WTC11 (cell line): Measurements from ENCODE around the gene RABL3. TPM values are rescaled to one million over a fixed set of nuclear protein-coding genes. Genes with fewer than 3 reads are reported as not detected.

Experiments
- ATAC-seq: fragments of 200-7000 bp; cut with Tn5 transposase; 2 replicates; pipeline ENCODE4 v1.10.0; 2021; ENCODE audit warnings: mild to moderate bottlenecking, moderate library complexity
- CTCF ChIA-PET: fragments of 300-600 bp; sonication (Branson Sonifier 250); formaldehyde crosslinking; loops from one replicate; lab custom pipeline; 2021; ENCODE audit warnings: antibody characterized with exemption; lab: Charles Lee
- POLR2A ChIA-PET: fragments of 350-600 bp; sonication (Branson Sonifier 250); formaldehyde crosslinking; loops from one replicate; lab custom pipeline; 2021; ENCODE audit warnings: antibody characterized with exemption; lab: Charles Lee
- DNase-seq: peaks from one replicate; pipeline ENCODE4 v3.0.0; 2021; ENCODE audit warnings: low spot score
- H3K27ac Mint-ChIP-seq: 2 replicates; pipeline ENCODE4 v1.8.0; 2021; ENCODE audit warnings: mixed read lengths
- H3K27me3 Mint-ChIP-seq: 2 replicates; pipeline ENCODE4 v1.8.0; 2021; ENCODE audit warnings: low read depth, mild to moderate bottlenecking, moderate library complexity, mixed read lengths
- H3K36me3 Mint-ChIP-seq: 2 replicates; pipeline ENCODE4 v1.8.0; 2021; ENCODE audit warnings: mixed read lengths
- H3K4me1 Mint-ChIP-seq: 2 replicates; pipeline ENCODE4 v1.8.0; 2022; ENCODE audit warnings: mixed read lengths
- H3K4me3 Mint-ChIP-seq: 2 replicates; pipeline ENCODE4 v1.8.0; 2021; ENCODE audit warnings: mild to moderate bottlenecking, moderate library complexity, mixed read lengths
- H3K9me3 Mint-ChIP-seq: 2 replicates; pipeline ENCODE4 v1.8.0; 2021; ENCODE audit warnings: mixed read lengths
- AR ChIP-seq: fragments of 250-450 bp; sonication (Bioruptor Pico); IDR thresholded peaks from 2 replicates; pipeline ENCODE4 v1.9.0; 2021; ENCODE audit warnings: mild to moderate bottlenecking
- ATF1 ChIP-seq: sonication (generic); formaldehyde crosslinking; IDR thresholded peaks from 2 replicates; pipeline ENCODE4 v1.8.1; 2023; ENCODE audit warnings: mild to moderate bottlenecking, moderate library complexity, missing genetic modification reagents
- CREB1 ChIP-seq: sonication (generic); formaldehyde crosslinking; IDR thresholded peaks from 2 replicates; pipeline ENCODE4 v1.8.0; 2023; ENCODE audit warnings: mild to moderate bottlenecking, missing genetic modification reagents
- IRF2 ChIP-seq: sonication (generic); formaldehyde crosslinking; IDR thresholded peaks from 2 replicates; pipeline ENCODE4 v1.8.0; 2022; ENCODE audit warnings: low read depth, missing genetic modification reagents, borderline replicate concordance
- MXD4 ChIP-seq: fragments of 250-450 bp; sonication (Bioruptor Pico); IDR thresholded peaks from 2 replicates; pipeline ENCODE4 v1.8.0; 2021; ENCODE audit warnings: mild to moderate bottlenecking, moderate library complexity, borderline replicate concordance
- TEAD4 ChIP-seq: sonication (generic); formaldehyde crosslinking; IDR thresholded peaks from 2 replicates; pipeline ENCODE4 v1.8.0; 2022; ENCODE audit warnings: mild to moderate bottlenecking, missing genetic modification reagents
- ZNF138 ChIP-seq: sonication (generic); formaldehyde crosslinking; conservative IDR thresholded peaks from 2 replicates; pipeline ENCODE4 v1.8.1; 2022; ENCODE audit warnings: mild to moderate bottlenecking, moderate library complexity, missing genetic modification reagents
- ZNF317 ChIP-seq: sonication (generic); formaldehyde crosslinking; IDR thresholded peaks from 2 replicates; pipeline ENCODE4 v1.8.1; 2023; ENCODE audit warnings: low read depth, mild to moderate bottlenecking, moderate library complexity, missing genetic modification reagents, borderline replicate concordance
- ZNF396 ChIP-seq: fragments of 250-450 bp; sonication (Bioruptor Pico); IDR thresholded peaks from 2 replicates; pipeline ENCODE4 v1.8.0; 2021; ENCODE audit warnings: mild to moderate bottlenecking, moderate library complexity, borderline replicate concordance
- ZNF532 ChIP-seq: fragments of 250-450 bp; sonication (Bioruptor Pico); IDR thresholded peaks from 2 replicates; pipeline ENCODE4 v1.9.0; 2021; ENCODE audit warnings: mild to moderate bottlenecking, borderline replicate concordance
- total RNA-seq: library from RNA; stranded (reverse); gene quantifications from 3 replicates; pipeline ENCODE4 v1.2.3, GENCODE V29; 2021
- TF ChIP-seq, protein P1 (sequence below): fragments of 250-450 bp; sonication (Bioruptor Pico); IDR thresholded peaks from 2 replicates; pipeline ENCODE4 v1.9.0; 2021; ENCODE audit warnings: moderate library complexity, mild to moderate bottlenecking, inconsistent platforms, borderline replicate concordance
- TF ChIP-seq, protein P2 (sequence below): sonication (generic); formaldehyde crosslinking; IDR thresholded peaks from 2 replicates; pipeline ENCODE4 v1.8.1; 2023; ENCODE audit warnings: mild to moderate bottlenecking, missing genetic modification reagents, moderate library complexity

RABL3 gene
- total RNA-seq, 1 experiment from 2014 or later: 18.2 TPM

DNA sequence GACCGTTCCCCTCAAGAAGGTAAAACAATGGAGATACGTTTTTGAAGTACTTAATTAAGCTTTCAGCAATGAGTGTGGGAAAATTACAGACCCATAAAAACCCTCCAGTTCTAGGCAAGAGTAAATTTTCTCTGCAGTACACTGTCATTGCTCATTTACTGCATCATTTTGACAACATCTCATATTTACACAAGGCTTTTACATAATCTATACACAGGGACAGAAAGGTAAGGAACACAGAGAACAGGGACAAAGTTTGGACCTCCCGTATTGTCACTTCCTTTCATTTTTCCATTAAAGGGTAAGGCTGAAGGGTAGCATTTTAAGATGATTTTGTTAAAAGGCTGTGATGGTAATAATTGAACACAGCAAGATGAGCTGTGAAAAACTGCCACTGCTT, 52.9 kb downstream of the RABL3 start (continued):
- no peak for TF ChIP-seq AR (CRISPR knock-in tag)
- TF ChIP-seq, protein P1, sequence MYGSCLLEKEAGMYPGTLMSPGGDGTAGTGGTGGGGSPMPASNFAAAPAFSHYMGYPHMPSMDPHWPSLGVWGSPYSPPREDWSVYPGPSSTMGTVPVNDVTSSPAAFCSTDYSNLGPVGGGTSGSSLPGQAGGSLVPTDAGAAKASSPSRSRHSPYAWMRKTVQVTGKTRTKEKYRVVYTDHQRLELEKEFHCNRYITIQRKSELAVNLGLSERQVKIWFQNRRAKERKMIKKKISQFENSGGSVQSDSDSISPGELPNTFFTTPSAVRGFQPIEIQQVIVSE (CRISPR knock-in tag): no peak
- TF ChIP-seq ZNF532 (CRISPR knock-in tag): no peak
- no peak for TF ChIP-seq TEAD4 (CRISPR knock-in tag)
- TF ChIP-seq ZNF317: no peak
- TF ChIP-seq ZNF396: no peak
- no peak for TF ChIP-seq IRF2 (CRISPR knock-in tag)
- no peak for TF ChIP-seq ZNF138
- TF ChIP-seq, protein P2, sequence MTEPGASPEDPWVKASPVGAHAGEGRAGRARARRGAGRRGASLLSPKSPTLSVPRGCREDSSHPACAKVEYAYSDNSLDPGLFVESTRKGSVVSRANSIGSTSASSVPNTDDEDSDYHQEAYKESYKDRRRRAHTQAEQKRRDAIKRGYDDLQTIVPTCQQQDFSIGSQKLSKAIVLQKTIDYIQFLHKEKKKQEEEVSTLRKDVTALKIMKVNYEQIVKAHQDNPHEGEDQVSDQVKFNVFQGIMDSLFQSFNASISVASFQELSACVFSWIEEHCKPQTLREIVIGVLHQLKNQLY: no peak

GRCh38 chr3:120688121-120688520, 54.2 kb downstream of the RABL3 start:
- ChIA-PET CTCF (no interaction called here), POLR2A (interaction anchor here (1.0 kb wide), 1 partner anchor 9 kb away, joined by 3 read pairs; no protein-coding TSS in a partner anchor)
- H3K36me3 Mint-ChIP-seq: peaks cover 4% of the 10 kb centered on the region
- DNase-seq: no peak
- no peak for ATAC-seq
- TF ChIP-seq ATF1 (CRISPR knock-in tag) (no peak), IRF2 (CRISPR knock-in tag) (no peak), CREB1 (CRISPR knock-in tag) (no peak)
- peaks cover 26% of the 10 kb centered on the region for H3K4me1 Mint-ChIP-seq
- H3K27me3 Mint-ChIP-seq: no peaks in the 10 kb centered on the region
- H3K9me3 Mint-ChIP-seq: 0 out of 2 replicates have a peak, but pooled peaks cover 4% of the 10 kb centered on the region
- no peak overlapping the region for H3K27ac Mint-ChIP-seq
- no peak overlapping the region for H3K4me3 Mint-ChIP-seq

- ATAC-seq (no peak), DNase-seq (no peak)
- ChIA-PET CTCF (no interaction called here), POLR2A (no interaction called here)
- Mint-ChIP-seq H3K9me3 (no peaks in the 10 kb centered on the region), H3K36me3 (0 out of 2 replicates have a peak, but pooled peaks cover 4% of the 10 kb centered on the region), H3K4me1 (peaks cover 46% of the 10 kb centered on the region), H3K4me3 (no peak overlapping the region), H3K27ac (no peak overlapping the region), H3K27me3 (no peaks in the 10 kb centered on the region)
- TF ChIP-seq ZNF532 (CRISPR knock-in tag) (no peak), MXD4 (CRISPR knock-in tag) (no peak), IRF2 (CRISPR knock-in tag) (no peak)
Measured at GRCh38 chr3:120685411-120685810, 56.9 kb downstream of the RABL3 start.
